Peyer's patch (tissue), 4 donors: ENCODE measurements around the gene ADIPOR2. TPM values are rescaled to one million over a fixed set of nuclear protein-coding genes. Genes with fewer than 3 reads are reported as not detected.
A peak's percentile ranks its signal among the peaks of the same experiment; 100 is the strongest.

ENCODE experiments used
- DNase-seq, 3 donors: peaks; one replicate each; pipeline ENCODE4 v3.0.0-alpha.2; 2017 to 2019
- H3K27ac ChIP-seq, 4 donors: fragments of 200-600 bp; sonication (generic); one replicate each; pipeline ENCODE4 v1.5.1; 2016 to 2019
- H3K27me3 ChIP-seq, 2 donors: fragments of 200-600 bp; sonication (generic); one replicate each; pipeline ENCODE4 v1.5.1; 2019
- H3K36me3 ChIP-seq, 3 donors: fragments of 200-600 bp; sonication (generic); one replicate each; pipeline ENCODE4 v1.5.1; 2016 to 2019
- H3K4me1 ChIP-seq, 4 donors: fragments of 200-600 bp; sonication (generic); one replicate each; pipeline ENCODE4 v1.5.1; 2016 to 2019
- H3K4me3 ChIP-seq, 4 donors: fragments of 200-600 bp; sonication (generic); 1 replicate in 3 of 4; 2 replicates in 1 of 4; pipeline ENCODE4 v1.5.1; 2016 to 2019; ENCODE audit warnings: mild to moderate bottlenecking in 1 of 4
- H3K9me3 ChIP-seq, 4 donors: fragments of 200-600 bp; sonication (generic); one replicate each; pipeline ENCODE4 v1.5.1; 2016 to 2019; ENCODE audit warnings: mild to moderate bottlenecking in 1 of 4
- POLR2A ChIP-seq, 2 donors: fragments of 450-650 bp; IDR thresholded peaks; one replicate each; pipeline ENCODE4 v1.5.1; 2017; ENCODE audit warnings: antibody characterized with exemption in 2 of 2, mild to moderate bottlenecking in 2 of 2, moderate library complexity in 2 of 2
- total RNA-seq, 4 donors: library from RNA; depleted of rRNA; stranded (reverse); fragments of >200 nt; gene quantifications; one replicate each; pipeline ENCODE4 v1.1.0, GENCODE V29; 2016
- TF ChIP-seq, protein P1 (sequence below), 6 experiments: fragments of 450-650 bp in 4 of 6; fragments of 200-600 bp in 2 of 6; sonication (generic) in 1 of 6; IDR thresholded peaks; one replicate each; pipeline ENCODE4 v1.5.1; 2017 to 2019; ENCODE audit warnings: antibody characterized with exemption in 6 of 6, mild to moderate bottlenecking in 3 of 6, moderate library complexity in 1 of 6

The ADIPOR2 gene
- total RNA-seq, 4 donors from 2014 or later, result 26.4 to 89.1 (median 73.9) TPM

DNA sequence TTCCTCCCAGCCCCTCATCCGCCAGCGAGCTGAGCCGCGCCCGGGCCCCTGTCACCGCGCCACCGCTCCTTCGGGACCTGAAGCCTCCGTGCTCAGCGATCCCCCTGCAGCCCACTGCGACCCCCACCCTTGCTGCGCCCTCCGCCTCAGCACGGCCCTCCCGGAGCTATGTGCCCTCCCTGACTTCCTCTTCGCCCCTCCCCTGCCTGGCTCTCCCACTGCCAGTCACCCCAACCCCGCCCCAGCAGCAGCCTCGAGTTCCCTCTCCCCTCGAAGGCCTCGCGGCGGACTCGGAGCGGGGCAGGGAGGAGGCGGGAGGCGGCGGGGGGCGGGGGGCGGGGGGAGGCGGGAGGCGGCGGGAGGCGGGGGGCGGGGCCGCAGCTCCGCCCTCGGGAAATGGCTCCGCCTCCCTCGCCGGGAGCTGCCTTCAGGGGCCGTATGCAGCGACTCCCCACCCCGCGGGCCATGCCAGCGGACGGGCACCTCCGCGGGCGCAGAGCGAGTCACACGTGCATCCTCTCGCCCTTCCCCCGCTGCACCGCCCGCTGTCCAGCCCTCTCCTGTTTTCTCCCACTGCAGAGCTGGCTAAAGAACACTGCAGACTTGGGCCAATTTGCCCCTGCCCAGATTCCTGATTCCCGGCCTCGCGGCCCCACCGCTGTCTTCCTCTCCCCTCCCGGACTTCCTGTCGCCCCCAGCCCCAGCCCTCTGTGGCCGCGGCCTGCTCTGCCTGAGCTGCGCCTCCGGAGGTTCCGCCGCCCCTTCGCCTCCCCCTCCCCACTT, 29.1 kb upstream of the ADIPOR2 start:
- H3K4me3 ChIP-seq, result peak overlapping the region; percentile 44 to 64 (median 51)

DNA sequence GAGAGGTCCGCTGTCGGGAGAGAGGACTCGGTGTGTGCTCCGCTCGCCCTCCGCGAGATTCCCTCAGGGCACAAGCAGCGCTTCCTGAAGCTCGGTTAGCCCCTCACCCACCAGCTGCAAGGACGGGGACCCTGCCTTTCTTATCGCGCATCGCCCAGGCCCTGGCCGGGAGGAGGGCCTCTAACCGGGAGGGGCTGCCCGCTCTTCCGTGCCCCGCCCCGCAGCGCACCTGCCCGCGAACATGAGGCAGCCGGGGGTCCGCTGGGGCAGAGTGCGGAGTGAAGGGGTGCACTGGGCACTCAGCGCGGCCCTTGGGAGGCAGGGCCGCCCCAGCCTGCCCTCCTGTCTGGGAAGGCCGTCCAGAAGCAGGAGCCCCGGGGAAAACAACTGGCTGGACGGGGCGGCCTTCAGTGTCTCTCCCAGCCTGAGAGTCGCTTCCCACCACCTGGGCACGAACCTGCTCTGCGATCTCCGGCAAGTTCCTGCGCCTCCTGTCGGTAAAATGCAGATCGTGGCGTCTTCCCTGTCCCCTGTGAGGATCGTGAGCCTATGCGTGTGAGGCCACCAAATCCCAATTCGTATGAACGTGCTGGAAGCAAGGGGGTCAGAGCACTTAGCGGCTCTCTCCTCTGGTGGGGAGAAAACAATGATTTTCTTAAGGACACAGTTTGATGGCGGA, 28.0 kb upstream of the ADIPOR2 start:
- DNase-seq, result peak; percentile 27 to 89 (median 88)
- no peaks in the 10 kb centered on the region for H3K36me3 ChIP-seq
- no peaks in the 10 kb centered on the region for H3K27me3 ChIP-seq
- H3K4me1 ChIP-seq, result peaks cover 0 to 53% (median 11%) of the 10 kb centered on the region in 4 donors
- H3K9me3 ChIP-seq, result no peaks in the 10 kb centered on the region
- TF ChIP-seq, protein P1, sequence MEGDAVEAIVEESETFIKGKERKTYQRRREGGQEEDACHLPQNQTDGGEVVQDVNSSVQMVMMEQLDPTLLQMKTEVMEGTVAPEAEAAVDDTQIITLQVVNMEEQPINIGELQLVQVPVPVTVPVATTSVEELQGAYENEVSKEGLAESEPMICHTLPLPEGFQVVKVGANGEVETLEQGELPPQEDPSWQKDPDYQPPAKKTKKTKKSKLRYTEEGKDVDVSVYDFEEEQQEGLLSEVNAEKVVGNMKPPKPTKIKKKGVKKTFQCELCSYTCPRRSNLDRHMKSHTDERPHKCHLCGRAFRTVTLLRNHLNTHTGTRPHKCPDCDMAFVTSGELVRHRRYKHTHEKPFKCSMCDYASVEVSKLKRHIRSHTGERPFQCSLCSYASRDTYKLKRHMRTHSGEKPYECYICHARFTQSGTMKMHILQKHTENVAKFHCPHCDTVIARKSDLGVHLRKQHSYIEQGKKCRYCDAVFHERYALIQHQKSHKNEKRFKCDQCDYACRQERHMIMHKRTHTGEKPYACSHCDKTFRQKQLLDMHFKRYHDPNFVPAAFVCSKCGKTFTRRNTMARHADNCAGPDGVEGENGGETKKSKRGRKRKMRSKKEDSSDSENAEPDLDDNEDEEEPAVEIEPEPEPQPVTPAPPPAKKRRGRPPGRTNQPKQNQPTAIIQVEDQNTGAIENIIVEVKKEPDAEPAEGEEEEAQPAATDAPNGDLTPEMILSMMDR (IDR thresholded peaks at IDR 0.05), result peak in 4 of 6 experiments; percentile 36 to 76 (median 70)
- peak; percentile 30 to 69 for TF ChIP-seq POLR2A (IDR thresholded peaks at IDR 0.05)
- H3K4me3 ChIP-seq, result peak overlapping the region; percentile 12 to 41 (median 31)
- peak overlapping the region; percentile 38 to 99 (median 86) for H3K27ac ChIP-seq

More for the DNA sequence above, 29.1 kb upstream of the ADIPOR2 start:
- H3K27ac ChIP-seq, result peak overlapping the region; percentile 90 to 99 (median 96)
- DNase-seq, result peak; percentile 86 to 97 (median 96)
- no peaks in the 10 kb centered on the region for H3K9me3 ChIP-seq
- H3K27me3 ChIP-seq, result no peaks in the 10 kb centered on the region
- peaks cover 0 to 43% (median 6%) of the 10 kb centered on the region in 4 donors for H3K4me1 ChIP-seq
- no peaks in the 10 kb centered on the region for H3K36me3 ChIP-seq
- TF ChIP-seq, protein P1 (IDR thresholded peaks at IDR 0.05), result peak in 1 of 6 experiments; percentile 19
- peak; percentile 45 to 86 for TF ChIP-seq POLR2A (IDR thresholded peaks at IDR 0.05)

DNA sequence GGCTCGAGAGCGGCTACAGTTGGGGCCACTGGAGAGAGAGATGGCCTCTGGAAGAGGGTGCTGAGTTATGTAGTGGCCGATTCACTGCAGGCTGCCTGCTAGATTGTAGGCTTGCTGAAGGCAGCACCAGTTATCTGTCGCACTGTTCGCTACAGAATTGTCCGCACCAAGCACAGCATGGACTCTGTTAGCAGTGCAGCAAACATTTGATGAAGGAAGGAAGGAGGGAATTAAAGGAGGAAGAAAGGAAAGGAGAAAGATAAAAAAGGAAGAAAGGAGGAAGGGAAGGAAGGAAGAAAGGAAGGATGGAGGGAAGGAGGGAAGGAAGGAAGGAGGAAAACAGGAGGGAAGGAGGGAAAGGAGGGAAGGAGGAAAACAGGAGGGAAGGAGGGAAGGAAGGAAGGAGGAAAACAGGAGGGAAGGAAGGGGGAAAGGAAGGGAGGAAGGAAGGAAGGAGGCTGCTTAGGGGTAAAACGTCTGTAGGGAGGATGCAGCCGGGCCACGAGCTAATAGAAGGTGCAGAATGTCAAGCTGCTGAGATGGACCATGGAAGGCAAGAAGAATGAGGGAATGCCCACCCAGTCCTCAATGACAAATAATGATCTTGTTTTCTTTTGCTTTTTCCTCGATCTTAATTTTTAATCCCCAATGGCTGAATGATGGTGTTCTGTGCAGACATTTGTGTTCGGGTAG, 27.3 kb upstream of the ADIPOR2 start:
- H3K4me1 ChIP-seq, result peaks cover 0 to 53% (median 12%) of the 10 kb centered on the region in 4 donors
- H3K27ac ChIP-seq, result peak overlapping the region in 3 of 4 donors; percentile 76 to 99 (median 97)
- no peaks in the 10 kb centered on the region for H3K36me3 ChIP-seq
- TF ChIP-seq POLR2A (IDR thresholded peaks at IDR 0.05), result no peak
- TF ChIP-seq, protein P1 (IDR thresholded peaks at IDR 0.05), result no peak
- DNase-seq, result no peak
- H3K9me3 ChIP-seq, result no peaks in the 10 kb centered on the region
- peak overlapping the region in 1 of 4 donors; percentile 38 for H3K4me3 ChIP-seq
- H3K27me3 ChIP-seq, result no peaks in the 10 kb centered on the region

DNA sequence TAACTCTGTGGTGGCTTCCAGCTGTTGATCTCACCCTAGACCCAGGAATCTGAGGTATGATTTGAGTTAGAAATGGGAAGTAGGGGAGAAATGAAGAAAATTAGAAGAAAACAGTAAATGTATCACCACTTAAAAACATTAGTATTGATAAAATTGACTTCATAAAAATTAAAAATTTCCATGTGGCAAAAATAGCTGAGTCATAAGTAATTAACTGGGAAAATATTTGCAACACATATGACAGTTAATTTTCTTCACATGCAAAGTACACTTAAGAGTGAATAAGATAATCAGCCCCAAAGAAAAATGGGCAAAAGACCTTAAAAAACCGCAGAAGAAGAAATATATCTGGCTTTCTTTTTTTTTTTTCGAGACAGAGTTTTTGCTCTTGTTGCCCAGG, 25.5 kb upstream of the ADIPOR2 start:
- no peaks in the 10 kb centered on the region for H3K27me3 ChIP-seq
- no peaks in the 10 kb centered on the region for H3K9me3 ChIP-seq
- no peak for DNase-seq
- no peak overlapping the region for H3K4me3 ChIP-seq
- H3K36me3 ChIP-seq, result no peaks in the 10 kb centered on the region
- TF ChIP-seq, protein P1 (IDR thresholded peaks at IDR 0.05), result no peak
- no peak for TF ChIP-seq POLR2A (IDR thresholded peaks at IDR 0.05)
- H3K4me1 ChIP-seq, result peaks cover 0 to 41% (median 12%) of the 10 kb centered on the region in 4 donors
- H3K27ac ChIP-seq, result peak overlapping the region in 2 of 4 donors; percentile 26 to 28

DNA sequence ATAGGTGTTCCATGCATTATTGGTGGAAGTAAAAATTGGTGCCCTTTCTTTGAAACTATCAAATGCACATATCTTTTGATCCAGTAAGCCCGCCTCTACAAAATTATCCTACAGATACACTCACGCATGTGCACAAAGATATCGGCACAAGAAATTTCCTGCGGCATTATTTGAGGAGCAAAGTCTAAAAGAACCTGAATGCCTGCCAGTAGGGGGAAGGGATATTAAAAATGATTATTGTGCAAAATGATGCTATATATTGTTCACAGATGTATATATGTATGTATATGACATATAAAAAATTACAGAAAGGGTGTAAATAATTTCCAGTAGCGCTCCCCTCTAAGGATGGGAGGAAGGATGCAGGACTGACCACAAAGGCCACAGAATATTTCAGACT, 24.7 kb upstream of the ADIPOR2 start:
- H3K4me3 ChIP-seq, result no peak overlapping the region
- H3K36me3 ChIP-seq, result no peaks in the 10 kb centered on the region
- H3K9me3 ChIP-seq, result no peaks in the 10 kb centered on the region
- H3K27ac ChIP-seq, result peak overlapping the region in 3 of 4 donors; percentile 50 to 74 (median 55)
- no peak for TF ChIP-seq POLR2A (IDR thresholded peaks at IDR 0.05)
- TF ChIP-seq, protein P1 (IDR thresholded peaks at IDR 0.05), result peak in 4 of 6 experiments; percentile 4 to 53 (median 49)
- H3K4me1 ChIP-seq, result peaks cover 0 to 35% (median 12%) of the 10 kb centered on the region in 4 donors
- H3K27me3 ChIP-seq, result no peaks in the 10 kb centered on the region
- no peak for DNase-seq
